G401 (cell line): ENCODE results near the gene GSTM4. TPM values are rescaled to one million over a fixed set of nuclear protein-coding genes. Genes with fewer than 3 reads are reported as not detected.

Experiments used
- DNase-seq: peaks from one replicate; pipeline ENCODE4 v3.0.0-alpha.2; 2015; ENCODE audit warnings: low spot score
- in situ Hi-C: cut with HindIII; loops from 2 replicates; pipeline ENCODE4 v1.10.0; 2016; ENCODE audit warnings: low sequenced_read_pairs, mixed read lengths
- total RNA-seq: library from RNA; depleted of rRNA; stranded (reverse); fragments of >200 nt; shearing (Covaris generic); gene quantifications from 2 replicates; pipeline ENCODE4 v1.2.3, GENCODE V29; 2014

The GSTM4 gene
- total RNA-seq, 1 experiment from 2014 or later, result 18.7 TPM

- in situ Hi-C loops, result no loop called here
- no peak for DNase-seq
Measured at GRCh38 chr1:109623601-109624161, 32.2 kb upstream of the GSTM4 start.

- DNase-seq, result no peak
- in situ Hi-C loops, result no loop called here
Measured at GRCh38 chr1:109624201-109625010, 31.5 kb upstream of the GSTM4 start.

GRCh38 chr1:109625176-109625575, 30.7 kb upstream of the GSTM4 start:
- in situ Hi-C loops, result no loop called here
- no peak for DNase-seq

GRCh38 chr1:109625601-109626560, 30.0 kb upstream of the GSTM4 start:
- in situ Hi-C loops, result no loop called here
- DNase-seq, result no peak

- in situ Hi-C loops, result no loop called here
- no peak for DNase-seq
Measured at GRCh38 chr1:109626682-109627408, 29.1 kb upstream of the GSTM4 start.

- no peak for DNase-seq
- in situ Hi-C loops, result no loop called here
Measured at GRCh38 chr1:109627692-109628399, 28.1 kb upstream of the GSTM4 start.

GRCh38 chr1:109628540-109629321, 27.2 kb upstream of the GSTM4 start:
- in situ Hi-C loops, result no loop called here
- no peak for DNase-seq

GRCh38 chr1:109629372-109630030, 26.4 kb upstream of the GSTM4 start:
- in situ Hi-C loops, result no loop called here
- DNase-seq, result no peak

GRCh38 chr1:109630081-109630897, 25.6 kb upstream of the GSTM4 start:
- DNase-seq, result no peak
- in situ Hi-C loops, result no loop called here

GRCh38 chr1:109630898-109631512, 24.9 kb upstream of the GSTM4 start:
- no peak for DNase-seq
- in situ Hi-C loops, result no loop called here

- in situ Hi-C loops, result no loop called here
- peak; percentile 23 for DNase-seq
Measured at GRCh38 chr1:109631513-109632505, 24.1 kb upstream of the GSTM4 start.

GRCh38 chr1:109632671-109633346, 23.1 kb upstream of the GSTM4 start:
- in situ Hi-C loops, result no loop called here
- no peak for DNase-seq

GRCh38 chr1:109634292-109634691, 21.6 kb upstream of the GSTM4 start:
- DNase-seq, result no peak
- in situ Hi-C loops, result no loop called here
